Right lobe of liver (tissue), 6 donors: ENCODE results near the gene NOS1AP. TPM values are rescaled to one million over a fixed set of nuclear protein-coding genes. Genes with fewer than 3 reads are reported as not detected.
A peak's percentile ranks its signal among the peaks of the same experiment; 100 is the strongest.

Experiments
- ATAC-seq, 4 donors: fragments of 200-7000 bp; cut with Tn5 transposase; one replicate each; pipeline ENCODE4 v1.9.1; 2020; ENCODE audit warnings: mild to moderate bottlenecking in 4 of 4, moderate library complexity in 4 of 4
- DNase-seq, 3 donors: peaks; one replicate each; pipeline ENCODE4 v3.0.0-alpha.2; 2020
- H3K27ac ChIP-seq, 3 donors: fragments of 200-600 bp; one replicate each; pipeline ENCODE4 v1.8.0; 2022
- H3K27me3 ChIP-seq, 2 donors: fragments of 200-600 bp; one replicate each; pipeline ENCODE4 v1.8.0; 2022
- H3K36me3 ChIP-seq, 4 donors: fragments of 200-600 bp; sonication (generic) in 1 of 4; one replicate each; pipeline versions ENCODE4 v1.5.1 to v1.8.0; 2017 to 2022; ENCODE audit warnings: control low read depth in 1 of 4
- H3K4me1 ChIP-seq, 4 donors: fragments of 200-600 bp; sonication (generic) in 1 of 4; one replicate each; pipeline versions ENCODE4 v1.5.1 to v1.8.0; 2017 to 2022; ENCODE audit warnings: control low read depth in 1 of 4
- H3K4me3 ChIP-seq, 3 donors: fragments of 200-600 bp; one replicate each; pipeline ENCODE4 v1.8.0; 2022
- H3K9me3 ChIP-seq, 4 donors: fragments of 200-600 bp; sonication (generic) in 1 of 4; one replicate each; pipeline versions ENCODE4 v1.5.1 to v1.8.0; 2017 to 2022; ENCODE audit warnings: control low read depth in 1 of 4
- POLR2A ChIP-seq: fragments of 450-650 bp; IDR thresholded peaks from one replicate; pipeline ENCODE4 v1.6.1; 2017; ENCODE audit warnings: antibody characterized with exemption, mild to moderate bottlenecking
- WGBS: methylation state at CpG from one replicate; pipeline ENCODE4 v1.1.6; 2018; ENCODE audit warnings: low coverage, low lambda C conversion rate; ENCODE audit not compliant: insufficient coverage; ENCODE audit errors: missing lambda C conversion rate; 5-methylcytosine and 5-hydroxymethylcytosine counted together
- intact Hi-C, 2 donors: fragments of 100-400 bp; cut with DNase I; formaldehyde crosslinking; loops; one replicate each; pipeline versions ENCODE4 v1.11.2 to v1.14.1; 2022
- total RNA-seq, 6 experiments: library from RNA; depleted of rRNA in 2 of 6; stranded (reverse); fragments of >200 nt in 2 of 6; fragmentation: NEBNext Ultra II Directional in 3 of 6; extraction: Animal tissue kit (Norgen Biotek cat#: 25700) in 3 of 6; gene quantifications; one replicate each; pipeline versions ENCODE4 v1.1.0 to v1.2.4, GENCODE V29; 2016 to 2023
- TF ChIP-seq, protein P1 (sequence below), 4 donors: fragments of 200-600 bp in 3 of 4; fragments of 450-650 bp in 1 of 4; IDR thresholded peaks; one replicate each; pipeline versions ENCODE4 v1.5.1 to v1.8.0; 2016 to 2022; ENCODE audit warnings: antibody characterized with exemption in 4 of 4, mild to moderate bottlenecking in 2 of 4
- donor health status: DM: no; HTN: yes; CAD: no.
- donor health status: DM: no; HTN: no; CAD: no.
- donor health status: DM: no; HTN: no; CAD: no.
- donor health status: DM: no; HTN: yes; CAD: no.
- donor health status: DM: no; HTN: yes; CAD: no.

The NOS1AP gene
- total RNA-seq, 6 experiments from 2014 or later, result 4.7 to 24.8 (median 11.6) TPM

DNA sequence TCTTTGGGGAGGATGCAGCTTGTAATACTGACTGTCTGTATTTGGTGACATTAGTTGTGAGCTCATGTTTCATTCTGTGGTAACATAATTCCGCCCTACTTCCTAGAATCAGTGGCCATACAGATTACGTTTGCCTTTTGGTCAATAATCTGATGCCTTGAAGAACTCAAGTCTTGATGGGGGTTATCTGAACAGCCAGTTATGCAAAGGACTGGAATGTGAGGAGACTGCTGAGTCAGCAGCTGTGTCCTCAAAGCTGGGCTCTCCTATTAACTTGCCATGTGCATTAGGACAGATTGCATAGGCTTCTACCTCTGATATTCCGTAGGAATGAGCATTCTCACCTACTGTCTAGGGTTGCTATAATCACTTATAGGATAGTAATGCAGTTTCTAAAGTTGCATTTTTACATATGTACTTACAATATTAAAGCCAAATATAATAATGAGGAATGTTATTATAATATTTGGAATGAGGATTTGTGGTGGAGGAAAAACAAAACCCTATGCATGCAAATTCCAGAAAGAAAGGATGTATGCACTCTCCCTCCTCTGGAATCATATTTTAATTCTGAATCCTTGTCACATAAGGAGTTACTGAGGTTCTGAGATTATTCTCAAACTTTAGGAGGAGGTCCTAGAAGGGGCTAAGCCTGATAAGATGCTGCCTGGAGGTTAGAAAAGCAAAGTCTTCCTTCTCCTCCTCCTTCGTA lies 116.0 kb downstream of the NOS1AP start:
- ATAC-seq, result peak in 2 of 4 donors; percentile 21 to 63
- Histone ChIP-seq H3K27ac (no peak overlapping the region), H3K36me3 (no peaks in the 10 kb centered on the region), H3K4me3 (no peak overlapping the region), H3K9me3 (no peaks in the 10 kb centered on the region), H3K4me1 (peaks cover 0 to 35% (median 5%) of the 10 kb centered on the region in 4 donors), H3K27me3 (no peaks in the 10 kb centered on the region)
- TF ChIP-seq, protein P1, sequence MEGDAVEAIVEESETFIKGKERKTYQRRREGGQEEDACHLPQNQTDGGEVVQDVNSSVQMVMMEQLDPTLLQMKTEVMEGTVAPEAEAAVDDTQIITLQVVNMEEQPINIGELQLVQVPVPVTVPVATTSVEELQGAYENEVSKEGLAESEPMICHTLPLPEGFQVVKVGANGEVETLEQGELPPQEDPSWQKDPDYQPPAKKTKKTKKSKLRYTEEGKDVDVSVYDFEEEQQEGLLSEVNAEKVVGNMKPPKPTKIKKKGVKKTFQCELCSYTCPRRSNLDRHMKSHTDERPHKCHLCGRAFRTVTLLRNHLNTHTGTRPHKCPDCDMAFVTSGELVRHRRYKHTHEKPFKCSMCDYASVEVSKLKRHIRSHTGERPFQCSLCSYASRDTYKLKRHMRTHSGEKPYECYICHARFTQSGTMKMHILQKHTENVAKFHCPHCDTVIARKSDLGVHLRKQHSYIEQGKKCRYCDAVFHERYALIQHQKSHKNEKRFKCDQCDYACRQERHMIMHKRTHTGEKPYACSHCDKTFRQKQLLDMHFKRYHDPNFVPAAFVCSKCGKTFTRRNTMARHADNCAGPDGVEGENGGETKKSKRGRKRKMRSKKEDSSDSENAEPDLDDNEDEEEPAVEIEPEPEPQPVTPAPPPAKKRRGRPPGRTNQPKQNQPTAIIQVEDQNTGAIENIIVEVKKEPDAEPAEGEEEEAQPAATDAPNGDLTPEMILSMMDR (IDR thresholded peaks at IDR 0.05), result no peak
- TF ChIP-seq POLR2A, result no peak
- intact Hi-C loops, result no loop called here
- 26% methylated on average over 3 of the region's 4 CpGs for WGBS
- DNase-seq, result no peak

DNA sequence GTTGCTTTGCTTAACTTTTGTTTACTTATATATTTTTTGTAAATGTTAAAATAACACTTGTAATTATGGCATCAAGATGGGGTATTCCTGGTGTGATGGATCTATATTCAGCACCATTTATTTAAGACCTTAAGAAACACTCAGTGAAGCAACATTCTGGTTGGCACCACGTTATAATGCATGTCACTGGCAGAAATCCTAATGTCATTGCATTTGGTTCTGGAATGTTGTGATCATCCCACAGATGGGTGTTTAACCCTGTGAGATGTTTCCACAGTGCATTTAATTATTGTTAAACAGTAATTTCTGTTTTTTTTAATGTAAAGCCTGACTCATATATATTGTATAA lies 116.5 kb downstream of the NOS1AP start:
- H3K36me3 ChIP-seq, result no peaks in the 10 kb centered on the region
- no peaks in the 10 kb centered on the region for H3K27me3 ChIP-seq
- ATAC-seq, result no peak
- peaks cover 0 to 35% (median 5%) of the 10 kb centered on the region in 4 donors for H3K4me1 ChIP-seq
- H3K4me3 ChIP-seq, result no peak overlapping the region
- no peak for DNase-seq
- 0% methylated on average over 1 of the region's 1 CpG for WGBS
- intact Hi-C loops, result no loop called here
- H3K9me3 ChIP-seq, result no peaks in the 10 kb centered on the region
- TF ChIP-seq, protein P1 (IDR thresholded peaks at IDR 0.05), result no peak
- TF ChIP-seq POLR2A, result no peak
- no peak overlapping the region for H3K27ac ChIP-seq

DNA sequence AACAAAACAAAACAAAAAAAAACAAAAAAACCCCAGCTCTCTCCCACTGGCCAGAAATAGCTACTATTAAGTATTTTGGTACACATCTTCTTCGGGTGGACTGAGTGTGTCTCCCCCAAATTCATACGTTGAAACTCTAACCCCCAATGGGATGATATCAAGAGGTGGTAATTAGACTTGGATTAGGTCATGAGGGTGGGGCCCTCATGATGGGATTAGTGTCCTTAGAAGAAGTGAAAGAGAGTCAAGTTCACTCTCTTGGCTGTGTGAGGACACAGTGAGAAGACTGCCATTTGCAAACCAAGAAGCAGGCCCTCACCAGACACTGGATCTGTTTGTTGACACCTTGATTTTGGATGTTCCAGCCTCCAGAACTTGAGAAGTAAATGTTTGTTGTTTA lies 116.9 kb downstream of the NOS1AP start:
- Histone ChIP-seq H3K4me3 (no peak overlapping the region), H3K4me1 (peaks cover 0 to 36% (median 7%) of the 10 kb centered on the region in 4 donors), H3K36me3 (no peaks in the 10 kb centered on the region), H3K9me3 (no peaks in the 10 kb centered on the region), H3K27ac (no peak overlapping the region), H3K27me3 (no peaks in the 10 kb centered on the region)
- intact Hi-C loops, result no loop called here
- DNase-seq (no peak), ATAC-seq (no peak)
- WGBS, result 100% methylated on average over 1 of the region's 2 CpGs
- TF ChIP-seq, protein P1 (IDR thresholded peaks at IDR 0.05), result no peak
- no peak for TF ChIP-seq POLR2A

DNA sequence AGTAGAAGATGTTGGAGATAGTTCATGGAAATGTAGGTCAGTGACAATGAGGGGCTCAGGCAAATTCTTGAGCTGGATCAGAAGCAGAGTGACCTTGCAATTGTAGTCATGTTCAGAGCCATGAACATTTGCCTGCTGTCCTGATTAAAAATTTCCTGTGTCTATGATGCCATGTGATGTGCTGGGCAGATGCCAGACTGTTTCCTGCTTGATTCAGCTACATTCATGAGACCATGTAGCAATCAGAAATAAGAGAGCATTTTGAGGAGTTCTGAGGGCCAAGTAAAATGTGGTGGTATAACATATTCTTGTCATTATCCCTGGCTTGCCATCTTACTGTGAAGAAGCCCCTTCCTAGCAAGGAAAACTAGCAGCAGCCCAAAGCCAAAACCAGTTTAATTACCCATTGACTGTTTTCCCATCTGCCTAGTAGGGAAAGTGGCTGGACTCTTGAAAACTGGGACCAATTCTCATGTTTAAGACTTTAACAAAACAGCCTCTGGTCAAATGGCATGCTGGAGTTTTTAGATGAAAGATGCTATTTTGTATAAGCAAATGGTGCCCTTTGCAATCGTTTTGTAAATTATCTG lies 118.3 kb downstream of the NOS1AP start:
- peak in 3 of 4 donors; percentile 33 to 45 (median 42) for ATAC-seq
- TF ChIP-seq, protein P1 (IDR thresholded peaks at IDR 0.05), result no peak
- TF ChIP-seq POLR2A, result no peak
- 63% methylated on average over 1 of the region's 1 CpG for WGBS
- DNase-seq, result peak in 1 of 3 donors; percentile 55
- Histone ChIP-seq H3K4me1 (peaks cover 0 to 44% (median 14%) of the 10 kb centered on the region in 4 donors), H3K36me3 (no peaks in the 10 kb centered on the region), H3K9me3 (no peaks in the 10 kb centered on the region), H3K4me3 (no peak overlapping the region), H3K27me3 (no peaks in the 10 kb centered on the region), H3K27ac (peak overlapping the region in 1 of 3 donors; percentile 95)
- intact Hi-C loops, result no loop called here
